ENCODE results near the gene CD300E.
"Not testable (repeated sequence)": the region's sequence is repeated elsewhere in the genome, so short reads cannot be mapped to it uniquely, and the experiment has no call there.

Gene CD300E

GRCh38 chr17:74633326-74633725, 9.8 kb upstream of the CD300E start:
- DNase-seq: no peak

- DNase-seq: no peak
Observed at GRCh38 chr17:74632617-74633016, 9.1 kb upstream of the CD300E start.

GRCh38 chr17:74631468-74632450, 8.2 kb upstream of the CD300E start:
- no peak for DNase-seq

DNA sequence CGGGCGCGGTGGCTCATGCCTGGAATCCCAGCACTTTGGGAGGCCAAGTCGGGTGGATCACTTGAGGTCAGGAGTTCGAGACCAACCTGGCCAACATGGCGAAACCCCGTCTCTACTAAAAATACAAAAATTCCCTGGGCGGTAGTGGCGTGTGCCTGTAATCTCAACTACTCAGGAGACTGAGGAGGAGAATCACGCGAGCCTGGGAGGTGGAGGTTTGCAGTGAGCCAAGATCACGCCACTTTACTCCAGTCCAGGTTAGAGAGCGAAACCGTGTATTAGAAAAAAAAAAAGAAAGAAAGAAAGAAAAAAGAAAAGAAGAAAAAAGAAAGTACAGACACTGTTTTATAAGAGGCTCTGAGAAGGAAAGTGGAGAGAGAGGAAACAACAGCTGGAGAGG, 6.7 kb upstream of the CD300E start:
- not testable (repeated sequence) for DNase-seq

- no peak for DNase-seq
Observed at GRCh38 chr17:74625661-74626060, 2.1 kb upstream of the CD300E start.

GRCh38 chr17:74624131-74624530, 593 bp upstream of the CD300E start:
- no peak for DNase-seq

DNA sequence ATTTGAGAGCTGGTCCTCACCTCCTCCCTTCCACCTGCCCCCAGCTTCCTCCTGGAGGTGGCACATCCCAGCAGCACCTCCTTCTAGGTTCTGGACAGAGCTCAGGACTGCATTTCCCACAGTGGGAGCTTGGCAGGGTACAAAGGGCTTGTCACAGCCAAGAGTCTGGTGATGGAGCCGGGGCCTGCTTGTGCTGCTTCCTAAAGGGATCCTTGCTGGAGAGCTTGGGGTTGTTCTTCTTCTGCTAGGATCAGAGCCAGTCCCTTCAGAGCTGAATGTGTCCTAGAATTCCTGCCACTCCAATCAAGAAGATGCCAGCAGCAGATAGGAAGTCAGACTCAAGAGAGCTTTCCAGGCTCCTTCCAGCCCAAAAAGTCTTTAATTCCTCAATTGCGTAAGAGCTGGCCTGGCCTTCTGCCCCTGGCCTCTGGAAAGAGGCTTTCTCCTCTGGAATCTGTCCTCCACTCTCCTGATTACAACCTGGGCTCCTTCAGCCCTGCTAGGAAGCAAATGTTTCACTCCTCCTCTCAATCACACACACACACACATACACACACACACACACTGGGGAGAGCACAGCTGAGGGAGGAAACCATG, 4.4 kb downstream of the CD300E start:
- no peak for DNase-seq

- no peak for DNase-seq
Observed at GRCh38 chr17:74618451-74618850, 5.1 kb downstream of the CD300E start.

GRCh38 chr17:74616696-74617095, 6.8 kb downstream of the CD300E start:
- DNase-seq: no peak

GRCh38 chr17:74612046-74612445, 11.5 kb downstream of the CD300E start:
- DNase-seq: no peak

DNA sequence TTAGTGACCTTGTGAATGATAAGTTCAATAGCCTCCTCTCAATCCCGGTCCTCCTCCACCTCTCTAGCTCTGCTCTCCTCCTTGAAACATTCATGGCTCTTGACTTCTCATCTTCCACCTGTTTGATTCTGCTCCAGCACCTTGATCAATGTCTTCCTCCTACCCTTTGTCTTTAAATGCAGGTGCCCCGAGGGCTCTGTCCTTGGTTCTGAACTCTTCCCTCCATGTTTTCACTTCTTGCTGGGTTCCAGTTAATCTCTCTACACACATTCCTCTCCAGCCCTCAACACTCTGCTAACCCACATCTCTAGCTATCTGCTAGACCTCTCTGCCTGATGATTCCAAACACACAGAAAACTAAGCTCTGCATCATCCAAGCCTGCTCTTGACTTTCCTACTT, 13.4 kb downstream of the CD300E start:
- DNase-seq: no peak

- no peak for DNase-seq
Observed at GRCh38 chr17:74608511-74608910, 15.0 kb downstream of the CD300E start.

GRCh38 chr17:74607221-74607620, 16.3 kb downstream of the CD300E start:
- no peak for DNase-seq

GRCh38 chr17:74606050-74606449, 17.5 kb downstream of the CD300E start:
- DNase-seq: no peak

DNA sequence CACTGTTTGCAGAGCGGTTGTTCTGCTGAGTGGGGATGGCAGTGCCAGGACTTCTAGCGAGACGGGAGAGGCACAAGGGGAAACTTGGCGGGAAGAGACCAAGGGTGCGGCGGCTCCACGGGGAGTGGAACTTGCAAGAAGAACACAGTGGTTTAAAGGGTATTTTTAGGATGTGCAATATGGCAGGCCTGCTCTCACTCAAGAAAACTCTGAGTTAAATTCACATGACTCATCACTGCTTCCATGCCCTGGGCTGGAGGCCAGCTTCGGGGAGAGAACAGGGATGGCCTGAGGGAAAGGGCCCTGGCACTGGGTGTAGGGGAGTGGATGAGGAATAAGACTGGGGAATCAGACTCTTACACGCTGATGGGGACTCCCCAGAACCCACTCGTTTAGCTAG, 18.2 kb downstream of the CD300E start:
- no peak for DNase-seq

- no peak for DNase-seq
Observed at GRCh38 chr17:74604761-74605160, 18.8 kb downstream of the CD300E start.

- DNase-seq: no peak
Observed at GRCh38 chr17:74604200-74604599, 19.3 kb downstream of the CD300E start.

DNA sequence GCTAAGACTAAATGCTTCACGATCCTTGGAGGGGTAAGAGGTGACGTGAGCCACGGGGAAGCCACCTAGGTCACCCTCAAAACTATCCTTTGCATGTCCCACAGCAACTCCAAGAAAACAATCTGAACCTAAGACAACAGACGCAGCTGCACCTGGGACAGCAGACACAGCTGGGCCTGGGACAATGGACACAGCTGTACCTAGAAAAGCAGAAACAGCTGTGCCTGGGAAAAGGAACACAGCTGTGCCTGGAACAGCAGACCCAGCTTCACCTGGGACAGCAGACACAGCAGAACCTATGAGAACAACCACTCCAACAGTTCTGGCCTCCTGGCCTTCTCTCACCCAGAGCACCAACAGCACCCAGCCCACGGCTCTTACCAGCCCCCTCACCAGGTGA, 19.8 kb downstream of the CD300E start:
- no peak for DNase-seq

DNA sequence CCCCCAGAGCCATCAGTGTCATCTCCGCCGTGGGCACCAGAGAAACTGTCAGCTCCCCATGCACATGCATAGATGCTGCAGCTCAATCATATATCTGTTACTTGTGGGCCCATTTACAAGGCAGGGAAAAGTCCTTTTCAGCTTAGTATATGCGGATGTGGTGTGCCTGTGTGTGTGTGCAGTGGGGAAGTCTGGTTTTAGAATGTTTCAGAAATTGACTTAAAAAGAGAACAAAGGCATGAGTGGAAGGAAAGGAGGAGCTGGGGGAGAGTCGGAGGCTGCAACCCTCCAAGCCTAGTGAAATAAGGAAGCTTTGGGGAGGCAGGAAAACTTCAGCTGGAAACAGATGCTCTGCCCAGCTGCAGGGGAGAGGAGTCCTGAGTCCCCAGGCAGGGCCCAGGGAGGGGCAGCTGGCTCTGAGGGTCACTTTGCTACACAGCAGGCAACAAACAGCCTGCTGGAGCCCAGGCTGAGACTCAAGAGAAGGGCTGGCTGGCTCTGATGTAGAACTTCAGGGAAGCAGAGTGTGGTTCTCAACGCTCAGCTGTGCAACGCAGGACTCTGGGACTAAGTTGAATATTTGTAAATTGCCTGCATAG, 20.4 kb downstream of the CD300E start:
- no peak for DNase-seq

DNA sequence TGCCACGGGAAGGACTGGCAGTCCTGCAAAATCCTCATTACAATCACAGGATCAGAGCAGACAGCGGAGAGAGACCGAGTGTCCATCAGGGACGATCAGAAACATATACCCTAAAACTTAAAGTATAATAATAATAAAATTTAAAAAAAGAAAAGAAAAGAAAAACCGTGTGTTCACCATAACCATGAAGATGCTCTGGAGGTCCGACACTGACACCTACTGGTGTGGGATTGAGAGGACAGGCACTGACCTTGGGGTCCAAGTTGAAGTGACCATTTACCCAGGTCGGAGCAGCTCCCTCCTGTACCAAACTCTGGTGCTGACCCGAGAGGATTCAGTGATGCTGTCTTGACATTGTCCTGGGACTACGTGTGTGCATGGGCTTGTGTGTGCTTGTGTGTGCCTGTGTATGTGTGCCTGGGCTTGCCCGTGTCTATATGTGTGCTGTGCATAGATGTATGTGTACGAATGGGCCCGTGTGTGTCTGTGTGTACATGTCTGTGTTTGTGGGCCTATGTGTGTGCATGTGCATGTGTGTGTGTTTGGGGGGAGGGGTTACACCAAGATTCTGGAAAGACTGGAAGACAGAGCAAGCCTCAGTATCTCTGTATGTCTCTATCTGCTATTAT, 21.5 kb downstream of the CD300E start:
- DNase-seq: peak; percentile 25

DNA sequence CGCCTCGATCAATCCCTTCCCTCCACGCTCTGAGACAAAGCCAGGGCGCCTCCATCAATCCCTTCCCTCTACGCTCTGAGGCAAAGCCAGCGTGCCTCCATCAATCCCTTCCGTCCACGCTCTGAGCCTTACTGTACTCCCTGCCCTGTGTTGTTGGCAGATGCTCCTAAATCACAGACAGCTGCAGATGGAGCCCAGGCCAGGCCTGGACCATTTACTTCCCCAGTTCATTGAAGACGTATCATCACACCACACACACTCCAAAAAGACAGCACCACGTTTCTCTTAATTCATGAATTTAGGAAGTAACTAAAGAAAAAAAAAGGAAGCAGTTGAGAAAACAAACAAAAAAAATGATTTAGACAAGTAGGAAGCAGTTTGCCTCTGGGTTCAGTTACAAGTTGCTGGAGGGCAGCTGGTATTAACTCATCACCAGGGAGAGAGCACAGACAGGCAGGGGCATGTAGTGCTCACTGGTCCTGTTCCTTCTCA, 24.0 kb downstream of the CD300E start:
- no peak for DNase-seq

- DNase-seq: no peak
Observed at GRCh38 chr17:74599023-74599399, 24.5 kb downstream of the CD300E start.

DNA sequence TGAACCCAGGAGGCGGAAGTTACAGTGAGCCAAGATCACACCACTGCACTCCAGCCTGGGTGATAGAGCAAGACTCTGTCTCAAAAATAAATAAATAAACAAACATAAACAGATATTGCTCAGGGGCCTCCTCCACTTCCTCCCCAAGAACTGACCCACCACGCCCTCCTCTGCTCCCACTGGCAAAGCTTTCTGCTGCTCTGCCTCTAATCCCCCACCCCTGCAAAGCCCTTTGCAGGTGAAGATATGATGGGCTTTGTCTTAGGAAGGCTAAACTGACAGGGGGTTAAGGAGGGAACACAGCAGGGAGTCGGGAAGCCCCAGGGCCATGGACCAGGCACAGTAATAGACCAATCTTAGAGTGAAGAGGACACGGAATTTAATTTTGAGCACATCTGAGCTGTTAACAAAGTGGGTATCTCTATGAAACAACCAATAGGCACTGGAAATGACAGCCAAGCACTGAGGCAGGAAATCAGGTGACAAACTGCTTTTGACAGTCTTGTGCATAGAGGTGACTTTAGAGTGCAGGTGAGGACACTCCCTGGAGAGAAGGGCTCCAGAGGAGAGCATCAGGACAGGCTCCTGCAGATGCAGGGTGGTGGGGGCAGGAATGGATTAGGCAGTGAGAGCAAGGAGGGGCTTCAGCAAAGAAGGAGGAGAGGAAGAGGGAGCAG, 25.1 kb downstream of the CD300E start:
- no peak for DNase-seq

Data from CD4-positive, alpha-beta T cell treated with Interleukin-4 for 4 hours (primary cell).